Anterior cingulate cortex (tissue), 58 donors: ENCODE data around the gene ERGIC1.
"Not testable (repeated sequence)": the region's sequence is repeated elsewhere in the genome, so short reads cannot be mapped to it uniquely, and the experiment has no call there.

Source experiments
- DNase-seq, 58 donors: peaks; one replicate each; lab custom pipeline; 2025; lab: John Stamatoyannopoulos, UW

Gene ERGIC1

GRCh38 chr5:172845154-172845553 is 11.1 kb downstream of the ERGIC1 start:
- no peak for DNase-seq

GRCh38 chr5:172845576-172845975 is 11.5 kb downstream of the ERGIC1 start:
- DNase-seq = no peak

- no peak for DNase-seq
Observed at GRCh38 chr5:172846249-172846648, 12.2 kb downstream of the ERGIC1 start.

GRCh38 chr5:172846677-172847076 is 12.6 kb downstream of the ERGIC1 start:
- DNase-seq = no peak

GRCh38 chr5:172847584-172847983 is 13.5 kb downstream of the ERGIC1 start:
- DNase-seq = not testable (repeated sequence)

GRCh38 chr5:172848419-172848818 is 14.4 kb downstream of the ERGIC1 start:
- DNase-seq = no peak

GRCh38 chr5:172849606-172850453 is 15.8 kb downstream of the ERGIC1 start:
- DNase-seq = no peak

GRCh38 chr5:172850454-172850797 is 16.4 kb downstream of the ERGIC1 start:
- no peak for DNase-seq

- DNase-seq = not testable (repeated sequence)
Observed at GRCh38 chr5:172851254-172851653, 17.2 kb downstream of the ERGIC1 start.

GRCh38 chr5:172852490-172853354 is 18.7 kb downstream of the ERGIC1 start:
- no peak for DNase-seq

GRCh38 chr5:172853355-172853975 is 19.4 kb downstream of the ERGIC1 start:
- no peak for DNase-seq

GRCh38 chr5:172854451-172854871 is 20.4 kb downstream of the ERGIC1 start:
- DNase-seq = peak in 1 of 58 donors; percentile 20

- no peak for DNase-seq
Observed at GRCh38 chr5:172854971-172855370, 20.9 kb downstream of the ERGIC1 start.

- peak in 1 of 58 donors; percentile 8 for DNase-seq
Observed at GRCh38 chr5:172855597-172856292, 21.7 kb downstream of the ERGIC1 start.

GRCh38 chr5:172856336-172856735 is 22.3 kb downstream of the ERGIC1 start:
- no peak for DNase-seq

GRCh38 chr5:172857982-172858381 is 23.9 kb downstream of the ERGIC1 start:
- DNase-seq = no peak

- no peak for DNase-seq
Observed at GRCh38 chr5:172858511-172858989, 24.5 kb downstream of the ERGIC1 start.

- no peak for DNase-seq
Observed at GRCh38 chr5:172858990-172859811, 25.1 kb downstream of the ERGIC1 start.

GRCh38 chr5:172859966-172860365 is 25.9 kb downstream of the ERGIC1 start:
- DNase-seq = no peak
